CD4-positive, alpha-beta T cell (primary cell): ENCODE data around the gene PTPN21. TPM values are rescaled to one million over a fixed set of nuclear protein-coding genes. Genes with fewer than 3 reads are reported as not detected.

Source experiments
- ATAC-seq: fragments of 200-7000 bp; cut with Tn5 transposase; one replicate; pipeline ENCODE4 v1.10.0; 2022; ENCODE audit warnings: mild to moderate bottlenecking; ENCODE audit not compliant: poor library complexity
- CTCF ChIA-PET: fragments of 350-600 bp; sonication (Branson Sonifier 250); formaldehyde crosslinking; loops from one replicate; lab custom pipeline; 2021; ENCODE audit warnings: antibody characterized with exemption, inconsistent platforms; lab: Charles Lee
- POLR2A ChIA-PET: fragments of 350-600 bp; sonication (Branson Sonifier 250); formaldehyde crosslinking; loops from one replicate; lab custom pipeline; 2021; ENCODE audit warnings: antibody characterized with exemption, inconsistent platforms; lab: Charles Lee
- DNase-seq, 14 experiments: peaks; one replicate each; pipeline ENCODE4 v3.0.0-alpha.2; 2013 to 2020; ENCODE audit warnings: mixed read lengths in 2 of 14
- H3K27ac ChIP-seq, 2 donors: one replicate each; pipeline versions ENCODE4 v1.5.1 to v1.7.0; 2013; ENCODE audit warnings: low read length in 2 of 2, low read depth in 1 of 2, mild to moderate bottlenecking in 1 of 2
- H3K27me3 ChIP-seq, 2 experiments: 1 replicate in 1 of 2; 2 replicates in 1 of 2; pipeline versions ENCODE4 v1.6.1 to v1.7.0; 2013; ENCODE audit warnings: low read length in 2 of 2, control low read depth in 1 of 2, mild to moderate bottlenecking in 1 of 2, moderate library complexity in 1 of 2; ENCODE audit not compliant: insufficient read depth in 2 of 2, control insufficient read depth in 1 of 2
- H3K36me3 ChIP-seq: one replicate; pipeline ENCODE4 v1.6.1; 2013; ENCODE audit warnings: low read length, control low read depth; ENCODE audit not compliant: insufficient read depth
- H3K4me1 ChIP-seq: one replicate; pipeline ENCODE4 v1.6.1; 2013; ENCODE audit warnings: low read length, control low read depth; ENCODE audit not compliant: insufficient read depth
- H3K4me3 ChIP-seq: one replicate; pipeline ENCODE4 v1.5.1; 2013; ENCODE audit warnings: mild to moderate bottlenecking, low read length, moderate library complexity
- H3K9me3 ChIP-seq, 2 experiments: 1 replicate in 1 of 2; 2 replicates in 1 of 2; pipeline versions ENCODE4 v1.6.1 to v1.7.0; 2013; ENCODE audit warnings: low read length in 2 of 2, mild to moderate bottlenecking in 2 of 2, control low read depth in 1 of 2, moderate library complexity in 1 of 2; ENCODE audit not compliant: control insufficient read depth in 1 of 2, insufficient read depth in 1 of 2
- H3K27ac Mint-ChIP-seq: one replicate; pipeline ENCODE4 v1.8.0; 2020; ENCODE audit warnings: mixed read lengths
- H3K27me3 Mint-ChIP-seq: one replicate; pipeline ENCODE4 v1.8.0; 2021; ENCODE audit warnings: mixed read lengths
- H3K36me3 Mint-ChIP-seq: one replicate; pipeline ENCODE4 v1.8.0; 2021; ENCODE audit warnings: low read depth, mixed read lengths
- H3K4me1 Mint-ChIP-seq: one replicate; pipeline ENCODE4 v1.8.0; 2021; ENCODE audit warnings: low read depth, mixed read lengths
- H3K4me3 Mint-ChIP-seq: one replicate; pipeline ENCODE4 v1.8.0; 2020; ENCODE audit warnings: mild to moderate bottlenecking, mixed read lengths
- H3K9me3 Mint-ChIP-seq: one replicate; pipeline ENCODE4 v1.8.0; 2020; ENCODE audit warnings: mixed read lengths
- CTCF ChIP-seq: fragments of 200-600 bp; IDR thresholded peaks from one replicate; pipeline ENCODE4 v1.8.0; 2022; ENCODE audit warnings: antibody characterized with exemption, mild to moderate bottlenecking
- intact Hi-C, 2 experiments: fragments of 100-400 bp; cut with DNase I in 1 of 2; cut with micrococcal nuclease in 1 of 2; formaldehyde crosslinking; loops; one replicate each; pipeline versions ENCODE4 v1.15.1 to v1.9.0; 2023 to 2025; cut with DNase I, micrococcal nuclease
- total RNA-seq, 174 experiments: library from RNA in 2 of 174; stranded (reverse) in 2 of 174; gene quantifications; one replicate each; pipeline ENCODE4 v1.2.3 and lab custom pipeline; 2021 to 2026

The PTPN21 gene
- total RNA-seq, 2 experiments from 2014 or later: not detected

- intact Hi-C loops: no loop called here
- H3K4me1 Mint-ChIP-seq: no peaks in the 10 kb centered on the region
These were observed 55.6 kb downstream of the PTPN21 start for GRCh38 chr14:88499225-88499624.

GRCh38 chr14:88496414-88496813 is 58.4 kb downstream of the PTPN21 start:
- ChIA-PET CTCF (no interaction called here), POLR2A (no interaction called here)
- Mint-ChIP-seq H3K9me3 (no peaks in the 10 kb centered on the region), H3K4me1 (no peaks in the 10 kb centered on the region), H3K27me3 (peaks cover 10% of the 10 kb centered on the region), H3K27ac (no peak overlapping the region), H3K4me3 (no peak overlapping the region), H3K36me3 (no peaks in the 10 kb centered on the region)
- H3K27me3 ChIP-seq: no peaks in the 10 kb centered on the region
- no peaks in the 10 kb centered on the region for H3K4me1 ChIP-seq
- intact Hi-C loops: no loop called here
- ATAC-seq (no peak), DNase-seq (no peak)
- H3K36me3 ChIP-seq: no peaks in the 10 kb centered on the region
- no peak overlapping the region for H3K4me3 ChIP-seq
- no peak overlapping the region for H3K27ac ChIP-seq
- no peaks in the 10 kb centered on the region for H3K9me3 ChIP-seq
- no peak for TF ChIP-seq CTCF

More at GRCh38 chr14:88499225-88499624, 55.6 kb downstream of the PTPN21 start:
- ATAC-seq: no peak
- Histone ChIP-seq H3K4me3 (no peak overlapping the region), H3K4me1 (no peaks in the 10 kb centered on the region), H3K27me3 (peaks cover 0 to 2% of the 10 kb centered on the region in 2 experiments), H3K36me3 (no peaks in the 10 kb centered on the region), H3K9me3 (no peaks in the 10 kb centered on the region), H3K27ac (no peak overlapping the region)
- TF ChIP-seq CTCF: no peak
- H3K27ac Mint-ChIP-seq: no peak overlapping the region
- no peaks in the 10 kb centered on the region for H3K36me3 Mint-ChIP-seq
- no peak overlapping the region for H3K4me3 Mint-ChIP-seq
- POLR2A ChIA-PET: no interaction called here
- H3K27me3 Mint-ChIP-seq: peaks cover 25% of the 10 kb centered on the region
- H3K9me3 Mint-ChIP-seq: no peaks in the 10 kb centered on the region
- no peak for DNase-seq
- CTCF ChIA-PET: no interaction called here

GRCh38 chr14:88493392-88494185 is 61.2 kb downstream of the PTPN21 start:
- no peaks in the 10 kb centered on the region for H3K27me3 ChIP-seq
- H3K27me3 Mint-ChIP-seq: peaks cover 5% of the 10 kb centered on the region
- H3K4me3 ChIP-seq: no peak overlapping the region
- no peak overlapping the region for H3K27ac ChIP-seq
- intact Hi-C loops: loop anchor here (2.0 to 5.0 kb wide), 4 partner anchors 69 to 1419 kb away; partner anchors contain the start of gene ZC3H14 (in 1 of the 2)
- H3K4me1 ChIP-seq: no peaks in the 10 kb centered on the region
- ChIA-PET POLR2A (no interaction called here), CTCF (no interaction called here)
- H3K9me3 ChIP-seq: no peaks in the 10 kb centered on the region
- H3K4me3 Mint-ChIP-seq: no peak overlapping the region
- no peaks in the 10 kb centered on the region for H3K36me3 Mint-ChIP-seq
- no peak for DNase-seq
- no peaks in the 10 kb centered on the region for H3K4me1 Mint-ChIP-seq
- H3K36me3 ChIP-seq: no peaks in the 10 kb centered on the region
- no peak overlapping the region for H3K27ac Mint-ChIP-seq
- H3K9me3 Mint-ChIP-seq: no peaks in the 10 kb centered on the region
- ATAC-seq: no peak
- TF ChIP-seq CTCF: no peak
